ENCODE data around the gene HNRNPU.
A peak's percentile ranks its signal among the peaks of the same experiment; 100 is the strongest.

The HNRNPU gene

DNA sequence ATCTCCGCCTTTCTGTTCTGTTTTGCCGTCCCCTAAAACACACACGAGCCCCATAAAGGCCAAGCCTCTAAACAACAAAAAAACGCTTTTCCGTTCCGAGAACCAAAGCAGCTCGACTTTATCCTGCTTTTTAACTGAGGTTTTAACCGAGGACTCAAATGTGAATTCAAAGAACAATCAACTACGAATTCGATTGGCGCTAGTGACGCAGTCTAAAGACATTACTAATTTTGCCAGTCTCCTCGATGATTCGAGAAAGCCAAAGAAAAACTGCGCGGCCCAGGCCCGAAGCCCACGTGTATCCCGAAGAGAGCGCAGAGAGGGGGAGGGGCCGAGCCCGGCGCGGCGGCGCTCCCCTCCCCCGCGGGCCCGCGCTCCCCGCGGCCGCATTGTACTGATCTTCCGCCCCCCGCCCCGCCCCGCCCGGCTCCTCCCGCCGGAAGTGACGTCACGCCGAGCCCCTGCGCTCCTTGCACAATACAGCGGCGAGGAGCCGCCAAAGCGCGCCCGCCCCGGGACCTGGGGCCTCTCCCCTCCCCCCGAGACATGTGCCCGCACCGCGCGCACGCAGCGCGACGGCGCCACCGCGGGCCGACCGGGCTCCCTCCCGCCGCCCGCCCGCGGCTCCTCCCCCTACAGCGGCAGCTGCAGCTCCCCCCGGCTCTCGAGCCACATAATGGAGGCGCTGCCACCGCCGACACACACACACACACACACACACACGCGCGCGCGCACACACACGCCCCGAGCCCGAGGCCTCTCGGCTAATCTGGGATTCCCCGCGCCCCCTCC is 1.4 kb downstream of the HNRNPU start (continued):
- TF ChIP-seq ZNF664 (tag by site-specific recombination; IDR thresholded peaks at IDR 0.05), result peak; percentile 8
- TF ChIP-seq, protein P1, sequence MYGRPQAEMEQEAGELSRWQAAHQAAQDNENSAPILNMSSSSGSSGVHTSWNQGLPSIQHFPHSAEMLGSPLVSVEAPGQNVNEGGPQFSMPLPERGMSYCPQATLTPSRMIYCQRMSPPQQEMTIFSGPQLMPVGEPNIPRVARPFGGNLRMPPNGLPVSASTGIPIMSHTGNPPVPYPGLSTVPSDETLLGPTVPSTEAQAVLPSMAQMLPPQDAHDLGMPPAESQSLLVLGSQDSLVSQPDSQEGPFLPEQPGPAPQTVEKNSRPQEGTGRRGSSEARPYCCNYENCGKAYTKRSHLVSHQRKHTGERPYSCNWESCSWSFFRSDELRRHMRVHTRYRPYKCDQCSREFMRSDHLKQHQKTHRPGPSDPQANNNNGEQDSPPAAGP (tag by site-specific recombination; IDR thresholded peaks at IDR 0.05), result peak; percentile 91
- TF ChIP-seq, protein P2, sequence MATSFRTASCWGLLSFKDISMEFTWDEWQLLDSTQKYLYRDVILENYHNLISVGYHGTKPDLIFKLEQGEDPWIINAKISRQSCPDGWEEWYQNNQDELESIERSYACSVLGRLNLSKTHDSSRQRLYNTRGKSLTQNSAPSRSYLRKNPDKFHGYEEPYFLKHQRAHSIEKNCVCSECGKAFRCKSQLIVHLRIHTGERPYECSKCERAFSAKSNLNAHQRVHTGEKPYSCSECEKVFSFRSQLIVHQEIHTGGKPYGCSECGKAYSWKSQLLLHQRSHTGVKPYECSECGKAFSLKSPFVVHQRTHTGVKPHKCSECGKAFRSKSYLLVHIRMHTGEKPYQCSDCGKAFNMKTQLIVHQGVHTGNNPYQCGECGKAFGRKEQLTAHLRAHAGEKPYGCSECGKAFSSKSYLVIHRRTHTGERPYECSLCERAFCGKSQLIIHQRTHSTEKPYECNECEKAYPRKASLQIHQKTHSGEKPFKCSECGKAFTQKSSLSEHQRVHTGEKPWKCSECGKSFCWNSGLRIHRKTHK (tag by site-specific recombination; IDR thresholded peaks at IDR 0.05), result no peak
- peak; percentile 82 for TF ChIP-seq SP7 (tag by site-specific recombination; IDR thresholded peaks at IDR 0.05)
- TF ChIP-seq ZNF830 (tag by site-specific recombination; IDR thresholded peaks at IDR 0.05; ENCODE audit: low read depth), result no peak
- TF ChIP-seq, protein P3, sequence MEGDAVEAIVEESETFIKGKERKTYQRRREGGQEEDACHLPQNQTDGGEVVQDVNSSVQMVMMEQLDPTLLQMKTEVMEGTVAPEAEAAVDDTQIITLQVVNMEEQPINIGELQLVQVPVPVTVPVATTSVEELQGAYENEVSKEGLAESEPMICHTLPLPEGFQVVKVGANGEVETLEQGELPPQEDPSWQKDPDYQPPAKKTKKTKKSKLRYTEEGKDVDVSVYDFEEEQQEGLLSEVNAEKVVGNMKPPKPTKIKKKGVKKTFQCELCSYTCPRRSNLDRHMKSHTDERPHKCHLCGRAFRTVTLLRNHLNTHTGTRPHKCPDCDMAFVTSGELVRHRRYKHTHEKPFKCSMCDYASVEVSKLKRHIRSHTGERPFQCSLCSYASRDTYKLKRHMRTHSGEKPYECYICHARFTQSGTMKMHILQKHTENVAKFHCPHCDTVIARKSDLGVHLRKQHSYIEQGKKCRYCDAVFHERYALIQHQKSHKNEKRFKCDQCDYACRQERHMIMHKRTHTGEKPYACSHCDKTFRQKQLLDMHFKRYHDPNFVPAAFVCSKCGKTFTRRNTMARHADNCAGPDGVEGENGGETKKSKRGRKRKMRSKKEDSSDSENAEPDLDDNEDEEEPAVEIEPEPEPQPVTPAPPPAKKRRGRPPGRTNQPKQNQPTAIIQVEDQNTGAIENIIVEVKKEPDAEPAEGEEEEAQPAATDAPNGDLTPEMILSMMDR (tag by site-specific recombination; IDR thresholded peaks at IDR 0.05), result no peak; the same call in 1 of the 2 replicates
- no peak for TF ChIP-seq ZNF221 (tag by site-specific recombination; IDR thresholded peaks at IDR 0.05; ENCODE audit: borderline replicate concordance)
- TF ChIP-seq ZNF311 (tag by site-specific recombination; IDR thresholded peaks at IDR 0.05; ENCODE audit: borderline replicate concordance), result no peak
- TF ChIP-seq SCRT1 (tag by site-specific recombination; IDR thresholded peaks at IDR 0.05; ENCODE audit: borderline replicate concordance), result no peak
- peak; percentile 77; the same call in 1 of the 2 replicates for TF ChIP-seq BCL11B (tag by site-specific recombination; IDR thresholded peaks at IDR 0.05; ENCODE audit: low read depth)
- TF ChIP-seq ZBTB8A (tag by site-specific recombination; IDR thresholded peaks at IDR 0.05), result peak; percentile 81
- TF ChIP-seq ZNF239 (tag by site-specific recombination; IDR thresholded peaks at IDR 0.05), result no peak
- TF ChIP-seq ZNF248 (tag by site-specific recombination; IDR thresholded peaks at IDR 0.05), result no peak
- TF ChIP-seq, protein P4, sequence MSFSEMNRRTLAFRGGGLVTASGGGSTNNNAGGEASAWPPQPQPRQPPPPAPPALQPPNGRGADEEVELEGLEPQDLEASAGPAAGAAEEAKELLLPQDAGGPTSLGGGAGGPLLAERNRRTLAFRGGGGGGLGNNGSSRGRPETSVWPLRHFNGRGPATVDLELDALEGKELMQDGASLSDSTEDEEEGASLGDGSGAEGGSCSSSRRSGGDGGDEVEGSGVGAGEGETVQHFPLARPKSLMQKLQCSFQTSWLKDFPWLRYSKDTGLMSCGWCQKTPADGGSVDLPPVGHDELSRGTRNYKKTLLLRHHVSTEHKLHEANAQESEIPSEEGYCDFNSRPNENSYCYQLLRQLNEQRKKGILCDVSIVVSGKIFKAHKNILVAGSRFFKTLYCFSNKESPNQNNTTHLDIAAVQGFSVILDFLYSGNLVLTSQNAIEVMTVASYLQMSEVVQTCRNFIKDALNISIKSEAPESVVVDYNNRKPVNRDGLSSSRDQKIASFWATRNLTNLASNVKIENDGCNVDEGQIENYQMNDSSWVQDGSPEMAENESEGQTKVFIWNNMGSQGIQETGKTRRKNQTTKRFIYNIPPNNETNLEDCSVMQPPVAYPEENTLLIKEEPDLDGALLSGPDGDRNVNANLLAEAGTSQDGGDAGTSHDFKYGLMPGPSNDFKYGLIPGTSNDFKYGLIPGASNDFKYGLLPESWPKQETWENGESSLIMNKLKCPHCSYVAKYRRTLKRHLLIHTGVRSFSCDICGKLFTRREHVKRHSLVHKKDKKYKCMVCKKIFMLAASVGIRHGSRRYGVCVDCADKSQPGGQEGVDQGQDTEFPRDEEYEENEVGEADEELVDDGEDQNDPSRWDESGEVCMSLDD (tag by site-specific recombination; IDR thresholded peaks at IDR 0.05), result peak; percentile 75; the same call in 1 of the 2 replicates
- TF ChIP-seq ZNF670 (tag by site-specific recombination; IDR thresholded peaks at IDR 0.05; ENCODE audit: low read depth), result no peak
- TF ChIP-seq, protein P5, sequence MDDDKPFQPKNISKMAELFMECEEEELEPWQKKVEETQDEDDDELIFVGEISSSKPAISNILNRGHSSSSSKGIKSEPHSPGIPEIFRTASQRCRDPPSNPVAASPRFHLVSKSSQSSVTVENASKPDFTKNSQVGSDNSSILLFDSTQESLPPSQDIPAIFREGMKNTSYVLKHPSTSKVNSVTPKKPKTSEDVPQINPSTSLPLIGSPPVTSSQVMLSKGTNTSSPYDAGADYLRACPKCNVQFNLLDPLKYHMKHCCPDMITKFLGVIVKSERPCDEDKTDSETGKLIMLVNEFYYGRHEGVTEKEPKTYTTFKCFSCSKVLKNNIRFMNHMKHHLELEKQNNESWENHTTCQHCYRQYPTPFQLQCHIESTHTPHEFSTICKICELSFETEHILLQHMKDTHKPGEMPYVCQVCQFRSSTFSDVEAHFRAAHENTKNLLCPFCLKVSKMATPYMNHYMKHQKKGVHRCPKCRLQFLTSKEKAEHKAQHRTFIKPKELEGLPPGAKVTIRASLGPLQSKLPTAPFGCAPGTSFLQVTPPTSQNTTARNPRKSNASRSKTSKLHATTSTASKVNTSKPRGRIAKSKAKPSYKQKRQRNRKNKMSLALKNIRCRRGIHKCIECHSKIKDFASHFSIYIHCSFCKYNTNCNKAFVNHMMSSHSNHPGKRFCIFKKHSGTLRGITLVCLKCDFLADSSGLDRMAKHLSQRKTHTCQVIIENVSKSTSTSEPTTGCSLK (tag by site-specific recombination; IDR thresholded peaks at IDR 0.05), result no peak
- TF ChIP-seq ZNF48 (tag by site-specific recombination; IDR thresholded peaks at IDR 0.05), result no peak
- no peak; the same call in 1 of the 2 replicates for TF ChIP-seq KLF7 (tag by site-specific recombination; IDR thresholded peaks at IDR 0.05; ENCODE audit: borderline replicate concordance)
- peak; percentile 36; the same call in 1 of the 2 replicates for TF ChIP-seq ZNF37A (tag by site-specific recombination; IDR thresholded peaks at IDR 0.05)
- TF ChIP-seq ZFHX2 (tag by site-specific recombination; conservative IDR thresholded peaks at IDR 0.05), result peak; percentile 57; the same call in 1 of the 2 replicates
- TF ChIP-seq HOXC10 (CRISPR knock-in tag; IDR thresholded peaks at IDR 0.05), result no peak
- TF ChIP-seq, protein P6, sequence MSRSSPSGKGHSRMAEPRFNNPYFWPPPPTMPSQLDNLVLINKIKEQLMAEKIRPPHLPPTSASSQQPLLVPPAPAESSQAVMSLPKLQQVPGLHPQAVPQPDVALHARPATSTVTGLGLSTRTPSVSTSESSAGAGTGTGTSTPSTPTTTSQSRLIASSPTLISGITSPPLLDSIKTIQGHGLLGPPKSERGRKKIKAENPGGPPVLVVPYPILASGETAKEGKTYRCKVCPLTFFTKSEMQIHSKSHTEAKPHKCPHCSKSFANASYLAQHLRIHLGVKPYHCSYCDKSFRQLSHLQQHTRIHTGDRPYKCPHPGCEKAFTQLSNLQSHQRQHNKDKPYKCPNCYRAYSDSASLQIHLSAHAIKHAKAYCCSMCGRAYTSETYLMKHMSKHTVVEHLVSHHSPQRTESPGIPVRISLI (tag by site-specific recombination; IDR thresholded peaks at IDR 0.05), result no peak
- no peak for TF ChIP-seq ZNF133 (tag by site-specific recombination; IDR thresholded peaks at IDR 0.05)
- TF ChIP-seq OSR2 (tag by site-specific recombination; IDR thresholded peaks at IDR 0.05), result peak; percentile 80
